Prostate gland (tissue), 2 donors: ENCODE measurements around the gene GTSE1. TPM values are rescaled to one million over a fixed set of nuclear protein-coding genes. Genes with fewer than 3 reads are reported as not detected.

ENCODE experiments used
- DNase-seq: peaks from one replicate; pipeline ENCODE4 v3.0.0-alpha.2; 2019; ENCODE audit warnings: low spot score
- H3K27ac ChIP-seq, 2 donors: fragments of 200-600 bp; sonication (generic); 2 replicates each; pipeline ENCODE4 v1.5.1; 2017 to 2019
- H3K27me3 ChIP-seq: fragments of 200-600 bp; sonication (generic); replicated peaks from 2 replicates; pipeline ENCODE4 v1.5.1; 2019; ENCODE audit not compliant: insufficient read depth
- H3K36me3 ChIP-seq, 2 donors: fragments of 200-600 bp; sonication (generic); 1 replicate in 1 of 2; 2 replicates in 1 of 2; pipeline versions ENCODE4 v1.5.1 to v1.8.1; 2017 to 2019
- H3K4me1 ChIP-seq: fragments of 200-600 bp; sonication (generic); replicated peaks from 2 replicates; pipeline ENCODE4 v1.5.1; 2019
- H3K4me3 ChIP-seq, 2 donors: fragments of 200-600 bp; sonication (generic); 2 replicates each; pipeline ENCODE4 v1.5.1; 2017 to 2019
- H3K9me3 ChIP-seq: fragments of 200-600 bp; sonication (generic); 2 replicates; pipeline ENCODE4 v1.5.1; 2017
- POLR2A ChIP-seq: fragments of 450-650 bp; IDR thresholded peaks from one replicate; pipeline ENCODE4 v1.6.1; 2016; ENCODE audit warnings: antibody characterized with exemption, mild to moderate bottlenecking
- POLR2AphosphoS5 ChIP-seq: sonication (generic); formaldehyde crosslinking; IDR thresholded peaks from one replicate; pipeline ENCODE4 v1.6.1; 2017; ENCODE audit warnings: antibody characterized with exemption
- WGBS: methylation state at CpG from one replicate; pipeline ENCODE4 v1.1.5; 2018; 5-methylcytosine and 5-hydroxymethylcytosine counted together
- intact Hi-C: fragments of 100-400 bp; cut with DNase I; formaldehyde crosslinking; loops from one replicate; pipeline ENCODE4 v1.14.2; 2022
- total RNA-seq, 2 donors: library from RNA; depleted of rRNA; stranded (reverse); fragments of >200 nt; gene quantifications; one replicate each; pipeline ENCODE4 v1.1.0, GENCODE V29; 2016
- TF ChIP-seq, protein P1 (sequence below), 4 experiments: fragments of 200-600 bp in 2 of 4; fragments of 450-650 bp in 2 of 4; sonication (generic) in 2 of 4; IDR thresholded peaks; 1 replicate in 3 of 4; 2 replicates in 1 of 4; pipeline ENCODE4 v1.5.1; 2016 to 2019; ENCODE audit warnings: antibody characterized with exemption in 4 of 4, mild to moderate bottlenecking in 2 of 4, moderate library complexity in 2 of 4

Gene GTSE1
- total RNA-seq, 2 donors from 2014 or later: 0.46 to 4.8 TPM

DNA sequence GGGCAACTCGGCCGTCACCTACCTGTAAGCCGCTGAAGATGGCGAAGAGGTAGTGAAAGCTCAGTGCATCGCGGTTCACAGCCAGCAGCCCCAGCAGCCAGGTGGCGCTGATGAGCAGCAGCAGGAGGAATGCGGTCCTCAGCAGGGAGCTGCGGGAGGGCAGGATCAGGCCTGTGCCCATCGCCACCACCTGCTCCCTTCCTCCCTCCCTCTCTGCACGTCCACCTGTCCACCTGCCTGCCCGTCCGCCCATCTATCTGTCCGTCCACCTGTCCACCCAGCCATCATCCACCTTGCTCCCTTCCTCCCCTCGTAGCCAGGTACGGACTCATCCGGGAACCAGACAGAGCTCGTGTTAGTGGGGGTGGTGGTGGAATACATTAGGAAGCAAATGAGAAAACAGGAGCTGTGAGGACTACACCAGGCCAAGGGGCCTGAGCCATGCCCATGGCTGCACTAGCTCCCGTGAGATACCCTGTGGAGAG, 71.1 kb downstream of the GTSE1 start:
- H3K36me3 ChIP-seq: no peaks in the 10 kb centered on the region
- intact Hi-C loops: loop anchor here (2.0 kb wide), 1 partner anchor 175 kb away; no protein-coding TSS in a partner anchor
- no peaks in the 10 kb centered on the region for H3K9me3 ChIP-seq
- H3K27me3 ChIP-seq: no peaks in the 10 kb centered on the region
- DNase-seq: peak; percentile 68
- H3K4me3 ChIP-seq: no peak overlapping the region
- TF ChIP-seq POLR2A: no peak
- peak; percentile 75 for TF ChIP-seq POLR2AphosphoS5
- TF ChIP-seq, protein P1, sequence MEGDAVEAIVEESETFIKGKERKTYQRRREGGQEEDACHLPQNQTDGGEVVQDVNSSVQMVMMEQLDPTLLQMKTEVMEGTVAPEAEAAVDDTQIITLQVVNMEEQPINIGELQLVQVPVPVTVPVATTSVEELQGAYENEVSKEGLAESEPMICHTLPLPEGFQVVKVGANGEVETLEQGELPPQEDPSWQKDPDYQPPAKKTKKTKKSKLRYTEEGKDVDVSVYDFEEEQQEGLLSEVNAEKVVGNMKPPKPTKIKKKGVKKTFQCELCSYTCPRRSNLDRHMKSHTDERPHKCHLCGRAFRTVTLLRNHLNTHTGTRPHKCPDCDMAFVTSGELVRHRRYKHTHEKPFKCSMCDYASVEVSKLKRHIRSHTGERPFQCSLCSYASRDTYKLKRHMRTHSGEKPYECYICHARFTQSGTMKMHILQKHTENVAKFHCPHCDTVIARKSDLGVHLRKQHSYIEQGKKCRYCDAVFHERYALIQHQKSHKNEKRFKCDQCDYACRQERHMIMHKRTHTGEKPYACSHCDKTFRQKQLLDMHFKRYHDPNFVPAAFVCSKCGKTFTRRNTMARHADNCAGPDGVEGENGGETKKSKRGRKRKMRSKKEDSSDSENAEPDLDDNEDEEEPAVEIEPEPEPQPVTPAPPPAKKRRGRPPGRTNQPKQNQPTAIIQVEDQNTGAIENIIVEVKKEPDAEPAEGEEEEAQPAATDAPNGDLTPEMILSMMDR (IDR thresholded peaks at IDR 0.05): peak; percentile 88 to 98 (median 96)
- no peak overlapping the region for H3K27ac ChIP-seq
- 51% methylated on average over 15 of the region's 19 CpGs for WGBS
- no peaks in the 10 kb centered on the region for H3K4me1 ChIP-seq

DNA sequence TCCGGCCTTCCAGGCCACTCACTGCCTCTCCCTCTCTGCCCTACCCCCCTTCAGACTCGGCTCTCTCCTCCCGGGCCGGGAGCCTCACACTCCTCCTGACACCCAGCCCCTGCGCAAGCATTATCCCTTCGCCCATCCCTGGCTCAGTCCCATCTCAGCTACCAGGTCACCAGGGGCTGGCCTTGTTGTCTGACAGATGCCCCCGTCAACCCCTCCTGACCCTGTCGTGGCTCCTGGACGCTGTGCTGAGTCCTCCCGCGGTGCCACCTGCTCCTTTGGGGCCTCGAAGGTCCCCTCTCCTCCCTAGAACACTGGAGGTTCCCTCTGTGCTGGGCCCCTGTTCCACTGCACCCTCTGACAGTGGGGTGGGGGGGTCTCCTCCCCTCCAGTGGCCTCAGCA, 71.8 kb downstream of the GTSE1 start:
- Histone ChIP-seq H3K27ac (no peak overlapping the region), H3K9me3 (no peaks in the 10 kb centered on the region), H3K4me1 (peaks cover 5% of the 10 kb centered on the region), H3K4me3 (no peak overlapping the region), H3K36me3 (no peaks in the 10 kb centered on the region), H3K27me3 (no peaks in the 10 kb centered on the region)
- no peak for DNase-seq
- TF ChIP-seq, protein P1 (IDR thresholded peaks at IDR 0.05): no peak
- TF ChIP-seq POLR2AphosphoS5: no peak
- TF ChIP-seq POLR2A: no peak
- WGBS: 86% methylated on average over 12 of the region's 12 CpGs
- intact Hi-C loops: loop anchor here (2.0 kb wide), 1 partner anchor 174 kb away; no protein-coding TSS in a partner anchor

GRCh38 chr22:46368871-46369715, 72.4 kb downstream of the GTSE1 start:
- Histone ChIP-seq H3K27ac (no peak overlapping the region), H3K9me3 (no peaks in the 10 kb centered on the region), H3K27me3 (no peaks in the 10 kb centered on the region), H3K4me3 (no peak overlapping the region), H3K36me3 (no peaks in the 10 kb centered on the region), H3K4me1 (peaks cover 8% of the 10 kb centered on the region)
- WGBS: 87% methylated on average over 30 of the region's 31 CpGs
- intact Hi-C loops: loop anchor here (2.0 kb wide), 1 partner anchor 174 kb away; no protein-coding TSS in a partner anchor
- DNase-seq: no peak
- TF ChIP-seq POLR2AphosphoS5: no peak
- no peak for TF ChIP-seq POLR2A
- TF ChIP-seq, protein P1 (IDR thresholded peaks at IDR 0.05): no peak

- Histone ChIP-seq H3K9me3 (no peaks in the 10 kb centered on the region), H3K36me3 (no peaks in the 10 kb centered on the region), H3K4me3 (no peak overlapping the region), H3K27me3 (no peaks in the 10 kb centered on the region), H3K27ac (no peak overlapping the region), H3K4me1 (peaks cover 16% of the 10 kb centered on the region)
- 84% methylated on average over 23 of the region's 25 CpGs for WGBS
- intact Hi-C loops: loop anchor here (2.0 kb wide), 1 partner anchor 173 kb away; no protein-coding TSS in a partner anchor
- TF ChIP-seq POLR2AphosphoS5 (no peak), POLR2A (no peak)
- TF ChIP-seq, protein P1 (IDR thresholded peaks at IDR 0.05): no peak
- DNase-seq: no peak
These were observed 73.3 kb downstream of the GTSE1 start for GRCh38 chr22:46369716-46370583.
